RWPE1 (cell line): ENCODE measurements around the gene NAB2.
A peak's percentile ranks its signal among the peaks of the same experiment; 100 is the strongest.

ENCODE experiments used
- CTCF ChIA-PET: fragments of 350-600 bp; sonication (Branson Sonifier 250); formaldehyde crosslinking; extraction: SDS; loops from one replicate; lab custom pipeline; 2021; lab: Yijun Ruan, JAX
- POLR2A ChIA-PET: fragments of 400-600 bp; formaldehyde crosslinking; extraction: SDS; loops from one replicate; lab custom pipeline; 2020; ENCODE audit warnings: antibody characterized with exemption; ENCODE audit not compliant: low non-redundant PET; lab: Yijun Ruan, JAX
- DNase-seq: peaks from one replicate; pipeline ENCODE4 v3.0.0; 2012; ENCODE audit warnings: low spot score
- H3K27ac ChIP-seq: fragments of 450-650 bp; 2 replicates; pipeline ENCODE4 v1.5.1; 2017
- CTCF ChIP-seq: fragments of 450-650 bp; conservative IDR thresholded peaks from 2 replicates; pipeline ENCODE4 v1.5.1; 2017; ENCODE audit warnings: low read depth, mild to moderate bottlenecking

The NAB2 gene

GRCh38 chr12:57096748-57097553, 8.0 kb downstream of the NAB2 start:
- no peak for TF ChIP-seq CTCF

GRCh38 chr12:57097554-57097835, 8.6 kb downstream of the NAB2 start:
- peak overlapping the region; percentile 100 for H3K27ac ChIP-seq
- DNase-seq, result no peak
- POLR2A ChIA-PET, result interaction anchor here (0.7 to 2.4 kb wide), 3 partner anchors 12 to 30 kb away, joined by 3 to 10 read pairs (median 4); partner anchors contain the start of gene STAT6
- CTCF ChIA-PET, result interaction anchor here (0.6 kb wide), 1 partner anchor 79 kb away, joined by 3 read pairs; no protein-coding TSS in a partner anchor
- TF ChIP-seq CTCF, result no peak

More at GRCh38 chr12:57096748-57097553, 8.0 kb downstream of the NAB2 start:
- peak overlapping the region; percentile 100 for H3K27ac ChIP-seq
- CTCF ChIA-PET, result interaction anchor here (2.5 kb wide), 1 partner anchor 15 kb away, joined by 11 read pairs; the partner anchor contains the start of gene STAT6
- no peak for DNase-seq
- POLR2A ChIA-PET, result interaction anchor here (0.6 to 2.4 kb wide), 5 partner anchors 8 to 15 kb away, joined by 3 to 10 read pairs (median 3); partner anchors contain the start of gene STAT6

- peak overlapping the region; percentile 60 for H3K27ac ChIP-seq
- CTCF ChIA-PET, result interaction anchor here (1.1 to 1.4 kb wide), 2 partner anchors 29 to 84 kb away, joined by 4 read pairs; no protein-coding TSS in a partner anchor
- no peak for DNase-seq
Observed at GRCh38 chr12:57098546-57098945, 9.6 kb downstream of the NAB2 start.

GRCh38 chr12:57099047-57099714, 10.3 kb downstream of the NAB2 start:
- no peak for DNase-seq
- TF ChIP-seq CTCF, result no peak
- ChIA-PET CTCF (interaction anchor here (0.6 to 1.4 kb wide), 3 partner anchors 30 to 140 kb away, joined by 4 read pairs; no protein-coding TSS in a partner anchor), POLR2A (interaction anchor here (1.0 to 1.4 kb wide), 2 partner anchors 12 to 13 kb away, joined by 3 to 9 read pairs; partner anchors contain the start of gene STAT6)
- H3K27ac ChIP-seq, result peak overlapping the region; percentile 60

More at GRCh38 chr12:57098546-57098945, 9.6 kb downstream of the NAB2 start:
- POLR2A ChIA-PET, result interaction anchor here (1.0 kb wide), 1 partner anchor 13 kb away, joined by 9 read pairs; the partner anchor contains the start of gene STAT6
- no peak for TF ChIP-seq CTCF

GRCh38 chr12:57099766-57100165, 10.9 kb downstream of the NAB2 start:
- H3K27ac ChIP-seq, result peak overlapping the region; percentile 60
- no peak for DNase-seq
- ChIA-PET POLR2A (interaction anchor here (1.4 kb wide), 1 partner anchor 12 kb away, joined by 3 read pairs; no protein-coding TSS in a partner anchor), CTCF (interaction anchor here (0.6 to 0.7 kb wide), 2 partner anchors 87 to 140 kb away, joined by 4 to 8 read pairs; no protein-coding TSS in a partner anchor)
- TF ChIP-seq CTCF, result no peak
